ENCODE data around the gene MAD1L1.

MAD1L1 gene

GRCh38 chr7:1919539-1920265 lies 313.0 kb downstream of the MAD1L1 start:
- H3K4me3 ChIP-seq (ENCODE audit: low read depth, low read length): no peak overlapping the region
- H3K27me3 ChIP-seq: no peaks in the 10 kb centered on the region
- H3K9me3 ChIP-seq: no peaks in the 10 kb centered on the region
- peak; percentile 61 for DNase-seq
- no peaks in the 10 kb centered on the region; the same call in 1 of the 2 replicates for H3K36me3 ChIP-seq
- H3K4me1 ChIP-seq: peaks cover 20% of the 10 kb centered on the region
- TF ChIP-seq CTCF (IDR thresholded peaks at IDR 0.05; ENCODE audit: low read depth, low read length): no peak

GRCh38 chr7:1918881-1919525 lies 313.7 kb downstream of the MAD1L1 start:
- peaks cover 20% of the 10 kb centered on the region for H3K4me1 ChIP-seq
- no peak for DNase-seq
- TF ChIP-seq CTCF (IDR thresholded peaks at IDR 0.05; ENCODE audit: low read depth, low read length): no peak
- no peaks in the 10 kb centered on the region for H3K27me3 ChIP-seq
- no peaks in the 10 kb centered on the region for H3K9me3 ChIP-seq
- H3K4me3 ChIP-seq (ENCODE audit: low read depth, low read length): no peak overlapping the region
- no peaks in the 10 kb centered on the region; the same call in 1 of the 2 replicates for H3K36me3 ChIP-seq

GRCh38 chr7:1918063-1918645 lies 314.6 kb downstream of the MAD1L1 start:
- no peak for TF ChIP-seq CTCF (IDR thresholded peaks at IDR 0.05; ENCODE audit: low read depth, low read length)

DNA sequence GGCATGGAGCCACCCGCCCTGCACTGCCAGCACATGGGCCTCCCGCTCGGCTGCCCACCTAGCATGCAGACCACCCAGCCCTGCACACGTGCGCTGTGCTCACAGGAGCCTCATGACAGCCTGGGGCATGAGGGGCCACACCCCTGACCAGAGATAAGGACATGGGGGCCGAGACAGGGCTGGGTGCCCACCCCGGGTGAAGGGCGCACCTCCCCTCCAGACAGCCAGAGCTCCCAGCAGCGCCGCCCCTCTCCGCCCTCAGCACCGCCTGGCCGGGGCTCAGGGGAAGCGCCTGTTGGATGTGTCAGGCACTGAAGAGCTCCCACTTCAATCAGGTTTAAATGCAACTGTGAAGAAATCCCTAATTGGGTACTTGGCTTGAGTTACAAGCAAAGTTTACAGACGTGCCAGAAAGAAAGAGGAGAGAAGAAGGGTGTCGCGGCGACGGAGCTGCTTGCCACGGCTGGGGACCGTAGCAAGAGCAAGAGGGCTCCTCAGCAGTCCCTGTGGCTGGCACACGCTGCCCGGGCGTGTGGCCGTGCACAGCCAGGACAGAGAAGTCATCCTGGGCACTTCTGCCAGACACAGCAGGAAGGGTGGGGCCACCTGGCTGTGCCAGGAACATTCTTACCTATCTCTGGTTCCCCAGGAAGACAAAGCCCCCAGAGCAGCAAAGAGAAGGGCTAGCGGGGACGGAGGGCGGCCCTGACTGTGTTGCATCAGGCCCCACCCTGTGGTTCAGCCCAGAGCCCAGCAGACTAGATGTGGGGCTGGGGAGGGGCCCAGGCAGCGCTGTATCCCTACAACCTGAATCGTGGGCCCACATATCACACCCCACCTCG lies 315.3 kb downstream of the MAD1L1 start:
- H3K9me3 ChIP-seq: no peaks in the 10 kb centered on the region
- H3K36me3 ChIP-seq: no peaks in the 10 kb centered on the region
- no peak for TF ChIP-seq CTCF (IDR thresholded peaks at IDR 0.05; ENCODE audit: low read depth, low read length)
- no peak overlapping the region for H3K4me3 ChIP-seq (ENCODE audit: low read depth, low read length)
- no peaks in the 10 kb centered on the region for H3K27me3 ChIP-seq
- H3K4me1 ChIP-seq: peaks cover 29% of the 10 kb centered on the region
- no peak for DNase-seq

More at GRCh38 chr7:1918063-1918645, 314.6 kb downstream of the MAD1L1 start:
- H3K9me3 ChIP-seq: no peaks in the 10 kb centered on the region
- no peak for DNase-seq
- H3K4me1 ChIP-seq: peaks cover 27% of the 10 kb centered on the region
- no peaks in the 10 kb centered on the region for H3K27me3 ChIP-seq
- H3K4me3 ChIP-seq (ENCODE audit: low read depth, low read length): no peak overlapping the region
- no peaks in the 10 kb centered on the region for H3K36me3 ChIP-seq

- Histone ChIP-seq H3K4me1 (peaks cover 25% of the 10 kb centered on the region), H3K4me3 (ENCODE audit: low read depth, low read length) (no peak overlapping the region), H3K9me3 (no peaks in the 10 kb centered on the region), H3K27me3 (no peaks in the 10 kb centered on the region), H3K36me3 (no peaks in the 10 kb centered on the region)
- no peak for TF ChIP-seq CTCF (IDR thresholded peaks at IDR 0.05; ENCODE audit: low read depth, low read length)
- DNase-seq: no peak
Measured at GRCh38 chr7:1916601-1916970, 316.2 kb downstream of the MAD1L1 start.

Measured in BE2C (cell line).